MM.1S (cell line): ENCODE data around the gene PLCB4.

ENCODE experiments used
- CTCF ChIP-seq: fragments of 300-600 bp; sonication (generic); IDR thresholded peaks from 2 replicates; pipeline ENCODE4 v1.5.1; 2016; ENCODE audit warnings: antibody characterized with exemption, low read length, mixed read lengths
- EZH2phosphoT487 ChIP-seq: fragments of 300-600 bp; sonication (generic); IDR thresholded peaks from 2 replicates; pipeline ENCODE4 v1.6.1; 2018; ENCODE audit warnings: antibody characterized with exemption, low read length

DNA sequence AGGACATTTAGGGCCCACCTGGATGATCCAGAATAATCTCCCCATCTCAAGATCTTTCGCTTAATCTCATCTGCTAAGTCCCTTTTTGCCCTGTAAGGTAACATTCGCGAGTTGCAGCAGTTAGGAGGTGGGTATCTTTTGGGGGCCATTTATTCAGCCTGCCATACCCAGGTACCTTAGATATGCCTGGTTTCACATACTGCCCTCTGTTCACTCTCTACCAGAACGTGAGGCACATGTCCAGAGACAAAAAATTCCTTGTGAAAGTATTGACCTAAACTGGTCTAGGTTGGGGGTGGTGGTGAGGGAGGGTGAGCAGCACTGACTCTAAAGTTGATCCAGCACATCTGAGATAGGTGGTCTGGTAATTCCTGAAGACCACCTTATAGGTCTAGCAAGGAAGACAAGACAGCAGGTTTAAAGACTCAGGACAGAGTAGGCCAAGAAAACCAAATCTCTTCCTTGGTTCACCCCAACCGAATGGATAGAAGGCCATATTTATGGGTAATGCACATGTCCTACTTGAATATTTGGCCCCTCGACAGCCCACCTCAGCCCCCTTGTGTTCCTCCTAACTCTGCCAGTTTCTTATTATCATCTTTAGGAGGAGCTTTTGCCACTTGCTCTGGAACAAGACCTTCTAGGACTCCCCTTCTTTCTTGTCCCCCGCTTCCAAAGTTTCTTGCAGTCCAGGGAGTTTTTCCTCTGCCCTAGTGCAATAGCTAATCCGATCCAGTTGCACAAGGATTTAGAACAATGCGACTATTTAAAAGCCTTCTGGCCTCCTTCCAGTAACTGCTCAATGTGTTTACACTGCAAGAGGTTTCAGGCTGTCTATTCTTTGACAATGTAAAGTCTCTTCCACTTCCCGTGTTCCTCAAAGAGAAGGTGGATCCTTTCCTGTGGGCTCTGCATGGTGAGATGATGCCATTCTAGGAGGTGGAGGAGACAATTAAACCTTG, 232.5 kb downstream of the PLCB4 start:
- TF ChIP-seq EZH2phosphoT487 = no peak
- TF ChIP-seq CTCF = no peak
